C4-2B (cell line): ENCODE data around the gene GYPC.
"Not testable (repeated sequence)": the region's sequence is repeated elsewhere in the genome, so short reads cannot be mapped to it uniquely, and the experiment has no call there.

ENCODE experiments used
- H3K27ac ChIP-seq: fragments of 450-650 bp; 2 replicates; pipeline ENCODE4 v1.5.1; 2017
- ZFX ChIP-seq: fragments of 450-650 bp; IDR thresholded peaks from 2 replicates; pipeline ENCODE4 v1.6.1; 2017
- TF ChIP-seq, protein P1 (sequence below): fragments of 450-650 bp; conservative IDR thresholded peaks from 2 replicates; pipeline ENCODE4 v1.5.1; 2017; ENCODE audit warnings: mild to moderate bottlenecking

The GYPC gene

GRCh38 chr2:126679094-126679713 is 23.2 kb downstream of the GYPC start:
- H3K27ac ChIP-seq = no peak overlapping the region
- TF ChIP-seq ZFX = no peak
- TF ChIP-seq, protein P1, sequence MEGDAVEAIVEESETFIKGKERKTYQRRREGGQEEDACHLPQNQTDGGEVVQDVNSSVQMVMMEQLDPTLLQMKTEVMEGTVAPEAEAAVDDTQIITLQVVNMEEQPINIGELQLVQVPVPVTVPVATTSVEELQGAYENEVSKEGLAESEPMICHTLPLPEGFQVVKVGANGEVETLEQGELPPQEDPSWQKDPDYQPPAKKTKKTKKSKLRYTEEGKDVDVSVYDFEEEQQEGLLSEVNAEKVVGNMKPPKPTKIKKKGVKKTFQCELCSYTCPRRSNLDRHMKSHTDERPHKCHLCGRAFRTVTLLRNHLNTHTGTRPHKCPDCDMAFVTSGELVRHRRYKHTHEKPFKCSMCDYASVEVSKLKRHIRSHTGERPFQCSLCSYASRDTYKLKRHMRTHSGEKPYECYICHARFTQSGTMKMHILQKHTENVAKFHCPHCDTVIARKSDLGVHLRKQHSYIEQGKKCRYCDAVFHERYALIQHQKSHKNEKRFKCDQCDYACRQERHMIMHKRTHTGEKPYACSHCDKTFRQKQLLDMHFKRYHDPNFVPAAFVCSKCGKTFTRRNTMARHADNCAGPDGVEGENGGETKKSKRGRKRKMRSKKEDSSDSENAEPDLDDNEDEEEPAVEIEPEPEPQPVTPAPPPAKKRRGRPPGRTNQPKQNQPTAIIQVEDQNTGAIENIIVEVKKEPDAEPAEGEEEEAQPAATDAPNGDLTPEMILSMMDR = no peak

DNA sequence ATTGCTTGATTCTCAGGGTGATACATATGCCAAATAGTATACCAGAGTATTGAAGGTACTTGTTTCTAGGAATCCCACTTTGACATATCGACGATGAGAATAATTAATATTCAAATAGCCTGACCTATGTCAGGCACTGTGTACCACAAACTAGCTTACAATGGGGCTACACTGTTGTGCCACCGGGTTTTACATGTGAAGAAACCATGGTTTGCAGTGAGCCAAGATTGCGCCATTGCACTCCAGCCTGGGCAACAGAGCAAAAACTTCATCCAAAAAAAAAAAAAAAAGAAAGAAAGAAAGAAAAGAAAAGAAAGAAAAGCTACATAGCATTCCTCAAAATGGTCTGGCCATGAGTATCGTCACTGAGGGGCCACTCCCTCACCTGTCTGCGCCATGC is 25.5 kb downstream of the GYPC start:
- TF ChIP-seq, protein P1 = no peak
- no peak for TF ChIP-seq ZFX
- no peak overlapping the region for H3K27ac ChIP-seq

GRCh38 chr2:126685629-126686028 is 29.7 kb downstream of the GYPC start:
- TF ChIP-seq, protein P1 = no peak
- TF ChIP-seq ZFX = no peak

DNA sequence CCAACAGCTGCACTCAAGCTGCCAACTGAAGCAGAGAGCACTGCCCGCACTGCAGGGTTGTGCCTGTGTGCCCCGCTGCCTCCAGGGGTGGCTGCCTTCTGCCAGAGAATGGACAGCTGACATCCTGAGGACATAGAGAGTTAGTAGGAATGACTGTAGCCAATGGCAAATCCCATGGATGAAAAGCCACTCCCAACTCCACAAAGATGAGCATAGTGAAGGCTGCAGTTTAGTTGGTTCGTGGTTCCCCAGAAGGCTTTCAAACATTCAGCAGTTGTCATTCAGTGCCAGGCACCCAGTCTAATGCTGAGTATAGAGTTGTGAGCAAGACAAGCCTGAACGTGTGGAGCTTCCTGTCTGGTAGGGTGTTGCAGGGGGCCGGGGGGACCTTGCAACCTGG is 30.3 kb downstream of the GYPC start:
- TF ChIP-seq, protein P1 = no peak
- TF ChIP-seq ZFX = no peak
- no peak overlapping the region for H3K27ac ChIP-seq

More at GRCh38 chr2:126685629-126686028, 29.7 kb downstream of the GYPC start:
- no peak overlapping the region for H3K27ac ChIP-seq

- TF ChIP-seq, protein P1 = no peak
- H3K27ac ChIP-seq = no peak overlapping the region
Observed at GRCh38 chr2:126686841-126687485, 31.0 kb downstream of the GYPC start.

DNA sequence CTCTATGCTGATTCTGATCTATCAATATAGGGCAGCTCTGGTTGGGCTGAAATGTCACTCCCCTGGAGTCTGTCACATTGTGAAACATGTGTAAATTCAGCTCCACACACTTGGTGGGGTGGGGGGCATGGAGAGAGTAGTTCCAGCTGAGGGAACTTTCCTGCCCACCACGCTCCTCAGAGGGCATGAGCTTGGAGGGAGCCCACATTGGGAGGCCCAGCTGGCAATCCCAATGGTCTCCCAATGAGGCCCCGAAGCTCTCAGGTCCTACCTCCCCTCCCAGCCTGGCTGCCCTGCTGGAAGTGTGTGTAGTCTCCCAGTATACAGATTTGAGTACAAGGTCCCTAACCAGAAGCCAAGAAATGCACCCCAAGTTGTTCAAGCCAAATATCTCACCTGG is 31.5 kb downstream of the GYPC start:
- TF ChIP-seq ZFX = no peak
- TF ChIP-seq, protein P1 = no peak
- no peak overlapping the region for H3K27ac ChIP-seq

DNA sequence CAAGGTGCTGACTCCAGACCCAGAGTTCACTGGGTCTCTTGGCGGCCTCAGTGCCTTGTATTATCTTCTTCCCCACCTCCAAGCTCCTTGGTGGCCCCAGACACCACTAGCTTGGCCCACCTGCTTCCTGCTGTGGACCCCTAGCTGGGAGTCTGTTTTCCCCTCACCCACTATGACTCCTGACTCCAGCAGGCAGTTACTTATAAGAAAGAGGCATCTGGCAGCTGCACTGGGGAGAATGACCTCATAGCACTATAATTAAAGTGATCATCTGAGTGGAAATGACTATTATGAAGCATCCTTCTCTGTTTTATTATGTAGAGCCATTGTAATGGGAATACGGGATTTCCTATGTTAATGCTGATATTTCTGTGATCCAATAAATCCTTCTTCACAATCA is 32.6 kb downstream of the GYPC start:
- H3K27ac ChIP-seq = not testable (repeated sequence)

DNA sequence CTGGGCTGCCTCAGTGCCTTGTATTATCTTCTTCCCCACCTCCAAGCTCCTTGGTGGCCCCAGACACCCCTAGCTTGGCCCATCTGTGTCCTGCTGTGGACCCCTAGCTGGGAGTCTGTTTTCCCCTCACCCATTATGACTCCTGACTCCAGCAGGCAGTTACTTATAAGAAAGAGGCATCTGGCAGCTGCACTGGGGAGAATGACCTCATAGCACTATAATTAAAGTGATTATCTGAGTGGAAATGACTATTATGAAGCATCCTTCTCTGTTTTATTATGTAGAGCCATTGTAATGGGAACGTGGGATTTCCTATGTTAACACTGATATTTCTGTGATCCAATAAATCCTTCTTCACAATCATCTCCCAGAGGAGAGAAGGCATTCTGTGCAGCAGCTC is 36.3 kb downstream of the GYPC start:
- not testable (repeated sequence) for H3K27ac ChIP-seq

DNA sequence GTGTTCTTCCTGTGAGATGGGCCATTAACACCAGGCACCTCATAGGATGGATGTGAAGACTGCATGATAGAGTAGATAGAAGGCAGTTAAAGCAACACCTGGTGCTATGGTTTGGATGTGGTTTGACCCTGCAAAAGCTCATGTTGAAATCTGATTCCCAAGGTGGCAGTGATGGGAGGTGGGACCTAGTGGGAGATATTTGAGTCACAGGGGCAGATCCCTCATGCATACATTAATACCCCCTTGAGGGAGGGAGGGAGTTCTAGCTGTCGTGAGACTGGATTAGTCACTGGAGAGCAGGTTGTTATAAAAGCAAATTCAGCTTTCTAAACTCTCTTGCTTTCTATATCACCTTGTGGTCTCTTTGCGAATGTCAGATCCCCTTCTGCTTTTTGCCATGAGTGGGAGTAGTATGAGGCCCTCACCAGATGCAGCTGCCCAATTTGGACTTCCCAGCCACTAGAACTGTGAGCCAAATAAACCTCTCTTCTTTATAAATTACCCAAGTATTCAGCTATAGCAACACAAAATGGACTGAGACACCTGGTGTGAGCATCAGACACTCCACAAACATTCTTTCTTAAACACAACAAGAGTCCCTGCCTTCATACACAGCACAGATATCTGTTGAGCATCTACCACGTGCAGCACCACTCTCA is 37.1 kb downstream of the GYPC start:
- H3K27ac ChIP-seq = not testable (repeated sequence)
